ENCODE data around the gene POFUT2.

Gene POFUT2

DNA sequence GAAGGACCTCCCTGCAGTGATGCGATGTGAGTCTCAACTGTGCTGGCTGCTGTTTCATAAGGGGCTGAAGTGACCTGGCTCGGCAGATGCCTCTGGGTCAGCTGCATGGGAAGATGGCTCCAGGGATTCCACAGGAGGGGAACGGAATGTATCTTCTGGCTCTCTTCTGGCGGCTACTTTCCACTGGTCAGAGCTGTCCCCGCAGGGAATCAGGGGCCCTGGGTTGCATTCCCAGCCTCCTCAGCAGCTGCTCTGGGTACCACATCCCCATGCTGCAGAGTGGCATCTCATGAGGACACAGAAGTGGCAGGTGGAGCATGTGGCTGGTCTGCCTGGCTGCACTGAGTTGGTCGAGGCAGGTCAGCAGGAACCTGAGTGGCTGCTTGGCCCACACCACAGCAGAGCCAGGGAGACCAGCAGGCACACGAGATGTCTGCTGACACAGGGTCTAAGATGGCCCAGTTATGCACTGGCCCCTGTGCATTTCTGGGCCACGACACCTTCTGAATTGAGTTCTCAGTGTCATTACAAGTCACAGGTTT, 42.8 kb downstream of the POFUT2 start:
- H3K4me3 ChIP-seq (ENCODE audit: low read length): no peak overlapping the region
- H3K4me1 ChIP-seq (ENCODE audit: insufficient read depth, low read length): peaks cover 11% of the 10 kb centered on the region
- no peak overlapping the region for H3K27ac ChIP-seq (ENCODE audit: low read depth, low read length)
- peaks cover 16% of the 10 kb centered on the region for H3K9me3 ChIP-seq (ENCODE audit: insufficient read depth, low read depth, low read length)
- no peak overlapping the region for H3K9ac ChIP-seq (ENCODE audit: low read depth, low read length)
- WGBS: 78% methylated on average over 8 of the region's 8 CpGs
- no peaks in the 10 kb centered on the region for H3K36me3 ChIP-seq (ENCODE audit: insufficient read depth, low read length)
- no peaks in the 10 kb centered on the region for H3K27me3 ChIP-seq (ENCODE audit: insufficient read depth, low read length)

DNA sequence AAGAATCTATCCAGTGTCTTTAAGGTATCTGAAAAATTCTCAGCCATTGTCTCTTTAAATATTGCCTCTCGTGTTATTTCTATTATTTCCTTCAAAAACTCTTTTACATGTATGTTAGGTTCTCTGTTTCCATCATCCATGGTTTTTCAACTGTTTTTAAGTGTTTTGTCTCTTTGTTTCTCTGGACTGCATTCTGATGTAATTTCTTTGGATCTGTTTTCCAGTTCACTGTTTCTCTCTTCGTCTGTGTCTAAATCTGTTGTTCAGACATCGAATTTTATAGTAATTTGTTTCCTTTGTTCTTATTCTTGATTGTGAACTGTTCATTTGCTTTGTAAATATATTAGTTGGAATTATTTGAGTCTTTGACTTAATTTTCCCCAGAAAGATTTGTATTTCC, 44.1 kb downstream of the POFUT2 start:
- H3K4me3 ChIP-seq (ENCODE audit: low read length): no peak overlapping the region
- peaks cover 16% of the 10 kb centered on the region for H3K9me3 ChIP-seq (ENCODE audit: insufficient read depth, low read depth, low read length)
- no peak overlapping the region for H3K9ac ChIP-seq (ENCODE audit: low read depth, low read length)
- peaks cover 4% of the 10 kb centered on the region for H3K4me1 ChIP-seq (ENCODE audit: insufficient read depth, low read length)
- WGBS: 96% methylated on average over 2 of the region's 3 CpGs
- no peaks in the 10 kb centered on the region for H3K36me3 ChIP-seq (ENCODE audit: insufficient read depth, low read length)
- no peaks in the 10 kb centered on the region for H3K27me3 ChIP-seq (ENCODE audit: insufficient read depth, low read length)
- no peak overlapping the region for H3K27ac ChIP-seq (ENCODE audit: low read depth, low read length)

- no peaks in the 10 kb centered on the region for H3K36me3 ChIP-seq (ENCODE audit: insufficient read depth, low read length)
- WGBS: 86% methylated on average over 3 of the region's 3 CpGs
- H3K27ac ChIP-seq (ENCODE audit: low read depth, low read length): no peak overlapping the region
- H3K4me3 ChIP-seq (ENCODE audit: low read length): no peak overlapping the region
- H3K27me3 ChIP-seq (ENCODE audit: insufficient read depth, low read length): no peaks in the 10 kb centered on the region
- no peak overlapping the region for H3K9ac ChIP-seq (ENCODE audit: low read depth, low read length)
- H3K9me3 ChIP-seq (ENCODE audit: insufficient read depth, low read depth, low read length): peaks cover 20% of the 10 kb centered on the region
- no peaks in the 10 kb centered on the region for H3K4me1 ChIP-seq (ENCODE audit: insufficient read depth, low read length)
Observed at GRCh38 chr21:45241357-45241756, 46.3 kb downstream of the POFUT2 start.

DNA sequence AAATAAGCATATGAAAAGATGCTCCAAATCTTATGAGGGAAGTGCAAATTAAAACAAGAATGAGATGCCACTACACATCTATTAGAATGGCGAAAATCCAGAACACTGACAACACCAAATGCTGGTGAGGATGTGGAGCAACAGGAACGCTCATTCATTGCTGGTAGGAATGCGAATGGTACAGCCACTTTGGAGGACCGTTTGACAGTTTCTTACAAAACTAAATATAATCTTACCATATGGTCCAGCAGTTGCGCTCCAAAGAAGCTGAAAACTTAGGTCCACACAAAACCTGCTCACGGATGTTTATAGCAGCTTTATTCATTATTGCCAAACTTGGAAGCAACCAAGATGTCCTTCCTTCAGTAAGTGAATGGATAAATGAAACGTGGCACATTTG, 50.3 kb downstream of the POFUT2 start:
- no peak overlapping the region for H3K9ac ChIP-seq (ENCODE audit: low read depth, low read length)
- 94% methylated on average over 7 of the region's 7 CpGs for WGBS
- no peak overlapping the region for H3K4me3 ChIP-seq (ENCODE audit: low read length)

DNA sequence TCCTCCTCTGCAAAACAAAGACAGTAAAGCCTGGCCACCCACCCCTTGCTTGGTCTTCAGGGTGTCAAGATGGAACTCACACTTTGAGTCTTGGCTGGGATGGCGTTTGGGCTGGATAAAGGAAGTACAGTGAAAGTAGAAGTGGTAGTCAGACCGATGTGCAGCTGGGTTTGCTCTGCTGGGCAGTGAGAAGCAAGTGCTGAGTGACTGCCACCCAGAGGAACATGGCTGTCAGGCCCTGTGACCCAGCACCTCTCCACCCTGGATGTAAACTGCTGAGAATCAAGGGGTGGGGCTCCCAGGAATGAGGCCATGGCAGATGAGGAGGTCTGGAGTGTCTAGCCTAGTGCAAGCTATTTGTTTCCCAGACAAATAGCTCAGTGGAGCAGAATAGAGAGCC, 51.2 kb downstream of the POFUT2 start:
- peaks cover 4% of the 10 kb centered on the region; the same call in 1 of the 2 replicates for H3K9me3 ChIP-seq (ENCODE audit: insufficient read depth, low read depth, low read length)
- H3K36me3 ChIP-seq (ENCODE audit: insufficient read depth, low read length): no peaks in the 10 kb centered on the region
- H3K4me3 ChIP-seq (ENCODE audit: low read length): no peak overlapping the region
- H3K27me3 ChIP-seq (ENCODE audit: insufficient read depth, low read length): no peaks in the 10 kb centered on the region
- H3K9ac ChIP-seq (ENCODE audit: low read depth, low read length): no peak overlapping the region
- 77% methylated on average over 2 of the region's 2 CpGs for WGBS
- no peaks in the 10 kb centered on the region for H3K4me1 ChIP-seq (ENCODE audit: insufficient read depth, low read length)
- no peak overlapping the region for H3K27ac ChIP-seq (ENCODE audit: low read depth, low read length)

More for the DNA sequence above, 50.3 kb downstream of the POFUT2 start:
- H3K27me3 ChIP-seq (ENCODE audit: insufficient read depth, low read length): no peaks in the 10 kb centered on the region
- no peaks in the 10 kb centered on the region for H3K4me1 ChIP-seq (ENCODE audit: insufficient read depth, low read length)
- H3K9me3 ChIP-seq (ENCODE audit: insufficient read depth, low read depth, low read length): peaks cover 8% of the 10 kb centered on the region; the same call in 1 of the 2 replicates
- no peaks in the 10 kb centered on the region for H3K36me3 ChIP-seq (ENCODE audit: insufficient read depth, low read length)
- H3K27ac ChIP-seq (ENCODE audit: low read depth, low read length): no peak overlapping the region

DNA sequence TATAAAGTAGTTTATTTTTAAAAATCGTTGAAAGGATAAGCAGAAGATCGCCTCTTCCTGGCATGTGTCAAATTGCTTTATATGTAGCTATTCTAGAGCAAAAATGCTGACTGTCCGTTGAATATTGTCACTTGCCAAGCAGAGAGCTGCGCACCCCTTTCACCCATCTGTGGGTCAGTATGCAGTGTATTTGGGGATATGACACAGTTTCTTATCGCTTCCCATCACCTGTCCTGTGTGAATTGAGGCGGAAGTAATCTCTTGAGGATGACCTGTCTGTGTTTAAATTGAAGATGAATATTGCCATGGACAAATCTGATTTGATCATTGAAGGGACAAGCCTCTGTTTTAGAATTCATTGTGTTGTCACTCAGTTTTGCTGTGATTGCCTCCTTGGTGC, 52.2 kb downstream of the POFUT2 start:
- WGBS: 87% methylated on average over 6 of the region's 6 CpGs

DNA sequence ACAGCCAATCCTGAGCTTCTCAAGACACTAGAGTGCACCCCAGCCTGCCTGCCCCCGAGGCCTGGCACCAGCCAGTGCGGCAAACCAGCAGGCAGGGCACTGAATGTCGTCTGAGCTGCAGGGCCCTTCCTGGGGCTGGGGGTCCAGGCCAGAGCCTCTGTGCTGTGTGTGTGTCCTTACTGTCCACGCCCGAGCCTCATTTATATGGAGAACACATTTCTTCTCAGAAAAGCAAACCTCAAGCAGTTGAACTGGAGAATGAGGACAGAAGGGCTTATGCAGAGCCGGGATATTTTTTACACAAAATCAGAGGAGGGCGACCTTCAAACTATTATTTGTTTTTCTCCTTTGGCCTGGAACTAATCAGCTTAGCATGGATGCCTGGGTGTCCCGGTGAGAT, 52.7 kb downstream of the POFUT2 start:
- H3K27me3 ChIP-seq (ENCODE audit: insufficient read depth, low read length): no peaks in the 10 kb centered on the region
- H3K9me3 ChIP-seq (ENCODE audit: insufficient read depth, low read depth, low read length): peaks cover 4% of the 10 kb centered on the region; the same call in 1 of the 2 replicates
- no peaks in the 10 kb centered on the region for H3K36me3 ChIP-seq (ENCODE audit: insufficient read depth, low read length)
- H3K4me1 ChIP-seq (ENCODE audit: insufficient read depth, low read length): no peaks in the 10 kb centered on the region
- WGBS: 91% methylated on average over 8 of the region's 8 CpGs
- no peak overlapping the region for H3K4me3 ChIP-seq (ENCODE audit: low read length)
- H3K27ac ChIP-seq (ENCODE audit: low read depth, low read length): no peak overlapping the region
- no peak overlapping the region for H3K9ac ChIP-seq (ENCODE audit: low read depth, low read length)

More for the DNA sequence above, 52.2 kb downstream of the POFUT2 start:
- Histone ChIP-seq H3K27ac (ENCODE audit: low read depth, low read length) (no peak overlapping the region), H3K36me3 (ENCODE audit: insufficient read depth, low read length) (no peaks in the 10 kb centered on the region), H3K9me3 (ENCODE audit: insufficient read depth, low read depth, low read length) (peaks cover 4% of the 10 kb centered on the region; the same call in 1 of the 2 replicates), H3K9ac (ENCODE audit: low read depth, low read length) (no peak overlapping the region), H3K4me1 (ENCODE audit: insufficient read depth, low read length) (no peaks in the 10 kb centered on the region), H3K27me3 (ENCODE audit: insufficient read depth, low read length) (no peaks in the 10 kb centered on the region), H3K4me3 (ENCODE audit: low read length) (no peak overlapping the region)

DNA sequence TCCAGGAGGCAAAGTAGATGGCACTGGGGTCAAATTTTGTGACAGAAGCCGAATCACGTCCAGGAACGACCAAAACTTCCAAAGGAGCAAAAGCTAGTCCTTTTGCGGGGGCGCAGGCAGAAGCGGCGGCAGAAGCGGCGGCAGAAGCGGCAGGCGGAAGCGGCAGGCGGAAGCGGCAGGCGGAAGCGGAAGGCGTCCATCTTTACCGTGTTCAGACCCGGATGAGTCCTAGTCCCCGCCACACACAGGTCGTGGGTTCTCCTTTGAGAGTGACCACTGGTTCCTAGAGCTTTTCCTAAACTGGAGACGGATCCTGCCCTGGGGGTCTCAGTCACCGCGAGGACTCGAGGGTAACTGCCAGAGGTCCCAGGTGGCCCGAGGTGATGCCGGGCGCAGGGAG, 53.6 kb downstream of the POFUT2 start:
- H3K36me3 ChIP-seq (ENCODE audit: insufficient read depth, low read length): no peaks in the 10 kb centered on the region
- H3K4me1 ChIP-seq (ENCODE audit: insufficient read depth, low read length): no peaks in the 10 kb centered on the region
- peaks cover 4% of the 10 kb centered on the region; the same call in 1 of the 2 replicates for H3K9me3 ChIP-seq (ENCODE audit: insufficient read depth, low read depth, low read length)
- no peak overlapping the region for H3K9ac ChIP-seq (ENCODE audit: low read depth, low read length)
- 95% methylated on average over 28 of the region's 28 CpGs for WGBS
- H3K27ac ChIP-seq (ENCODE audit: low read depth, low read length): no peak overlapping the region
- H3K4me3 ChIP-seq (ENCODE audit: low read length): no peak overlapping the region
- no peaks in the 10 kb centered on the region for H3K27me3 ChIP-seq (ENCODE audit: insufficient read depth, low read length)

DNA sequence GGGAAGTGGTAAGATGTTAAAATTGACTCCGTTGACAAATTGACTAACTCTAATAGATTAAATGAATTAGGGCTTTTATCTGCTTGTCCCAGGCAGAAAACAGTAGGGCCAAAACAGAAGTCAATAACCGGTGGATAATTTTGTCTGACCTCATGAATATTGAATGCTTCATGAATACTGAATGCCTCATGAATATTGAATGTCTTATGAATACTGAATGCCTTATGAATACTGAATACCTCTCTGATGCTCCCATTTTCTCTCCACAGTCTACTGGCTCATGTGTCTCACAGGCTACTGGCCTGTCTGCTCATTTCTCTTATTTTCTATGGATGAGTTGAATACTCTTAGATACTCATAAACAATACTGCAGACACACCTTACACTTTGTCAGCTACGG, 56.0 kb downstream of the POFUT2 start:
- no peaks in the 10 kb centered on the region for H3K36me3 ChIP-seq (ENCODE audit: insufficient read depth, low read length)
- H3K4me1 ChIP-seq (ENCODE audit: insufficient read depth, low read length): no peaks in the 10 kb centered on the region; the same call in 1 of the 2 replicates
- 90% methylated on average over 3 of the region's 3 CpGs for WGBS
- no peak overlapping the region for H3K27ac ChIP-seq (ENCODE audit: low read depth, low read length)
- H3K9me3 ChIP-seq (ENCODE audit: insufficient read depth, low read depth, low read length): no peaks in the 10 kb centered on the region
- H3K27me3 ChIP-seq (ENCODE audit: insufficient read depth, low read length): no peaks in the 10 kb centered on the region
- no peak overlapping the region for H3K9ac ChIP-seq (ENCODE audit: low read depth, low read length)
- no peak overlapping the region for H3K4me3 ChIP-seq (ENCODE audit: low read length)

DNA sequence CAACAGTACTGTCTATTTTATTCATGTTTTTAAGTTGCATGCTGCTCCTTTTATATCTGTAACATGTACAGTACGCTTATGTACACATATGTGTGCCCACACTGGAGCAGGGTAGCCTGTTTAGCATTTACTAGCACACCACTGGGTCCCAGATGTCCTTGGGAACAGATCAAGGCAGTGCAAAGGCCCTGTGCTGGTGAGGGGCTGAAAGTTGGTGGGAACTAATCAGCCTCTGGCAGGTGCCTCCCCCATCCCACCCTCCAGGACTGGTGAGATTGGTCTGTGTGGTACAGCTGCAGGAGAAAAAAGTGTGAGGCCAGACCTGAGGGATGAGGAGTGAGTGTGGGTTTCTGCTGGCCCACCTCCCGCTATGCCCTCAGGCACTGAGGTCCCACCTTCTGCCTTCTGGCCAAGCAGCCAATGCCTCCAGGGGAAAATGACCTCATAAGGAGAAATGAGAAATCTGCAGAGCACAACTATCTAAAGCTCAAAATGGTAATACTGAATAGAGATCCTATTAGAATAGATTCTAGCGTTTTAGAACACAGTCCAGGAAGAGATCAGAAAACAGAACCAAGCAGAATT, 58.9 kb downstream of the POFUT2 start:
- no peak overlapping the region for H3K27ac ChIP-seq (ENCODE audit: low read depth, low read length)
- no peak overlapping the region for H3K4me3 ChIP-seq (ENCODE audit: low read length)
- H3K4me1 ChIP-seq (ENCODE audit: insufficient read depth, low read length): no peaks in the 10 kb centered on the region; the same call in 1 of the 2 replicates
- WGBS: 98% methylated on average over 3 of the region's 3 CpGs
- no peaks in the 10 kb centered on the region for H3K9me3 ChIP-seq (ENCODE audit: insufficient read depth, low read depth, low read length)
- H3K9ac ChIP-seq (ENCODE audit: low read depth, low read length): no peak overlapping the region
- H3K36me3 ChIP-seq (ENCODE audit: insufficient read depth, low read length): no peaks in the 10 kb centered on the region
- no peaks in the 10 kb centered on the region for H3K27me3 ChIP-seq (ENCODE audit: insufficient read depth, low read length)

GRCh38 chr21:45228171-45228641, 59.5 kb downstream of the POFUT2 start:
- Histone ChIP-seq H3K4me3 (ENCODE audit: low read length) (no peak overlapping the region), H3K4me1 (ENCODE audit: insufficient read depth, low read length) (no peaks in the 10 kb centered on the region; the same call in 1 of the 2 replicates), H3K36me3 (ENCODE audit: insufficient read depth, low read length) (no peaks in the 10 kb centered on the region), H3K9ac (ENCODE audit: low read depth, low read length) (no peak overlapping the region), H3K27me3 (ENCODE audit: insufficient read depth, low read length) (no peaks in the 10 kb centered on the region), H3K27ac (ENCODE audit: low read depth, low read length) (no peak overlapping the region), H3K9me3 (ENCODE audit: insufficient read depth, low read depth, low read length) (no peaks in the 10 kb centered on the region)
- 65% methylated on average over 6 of the region's 6 CpGs for WGBS

Data from HUES64 (cell line).